ENCODE measurements around the gene MLLT3.

Gene MLLT3

DNA sequence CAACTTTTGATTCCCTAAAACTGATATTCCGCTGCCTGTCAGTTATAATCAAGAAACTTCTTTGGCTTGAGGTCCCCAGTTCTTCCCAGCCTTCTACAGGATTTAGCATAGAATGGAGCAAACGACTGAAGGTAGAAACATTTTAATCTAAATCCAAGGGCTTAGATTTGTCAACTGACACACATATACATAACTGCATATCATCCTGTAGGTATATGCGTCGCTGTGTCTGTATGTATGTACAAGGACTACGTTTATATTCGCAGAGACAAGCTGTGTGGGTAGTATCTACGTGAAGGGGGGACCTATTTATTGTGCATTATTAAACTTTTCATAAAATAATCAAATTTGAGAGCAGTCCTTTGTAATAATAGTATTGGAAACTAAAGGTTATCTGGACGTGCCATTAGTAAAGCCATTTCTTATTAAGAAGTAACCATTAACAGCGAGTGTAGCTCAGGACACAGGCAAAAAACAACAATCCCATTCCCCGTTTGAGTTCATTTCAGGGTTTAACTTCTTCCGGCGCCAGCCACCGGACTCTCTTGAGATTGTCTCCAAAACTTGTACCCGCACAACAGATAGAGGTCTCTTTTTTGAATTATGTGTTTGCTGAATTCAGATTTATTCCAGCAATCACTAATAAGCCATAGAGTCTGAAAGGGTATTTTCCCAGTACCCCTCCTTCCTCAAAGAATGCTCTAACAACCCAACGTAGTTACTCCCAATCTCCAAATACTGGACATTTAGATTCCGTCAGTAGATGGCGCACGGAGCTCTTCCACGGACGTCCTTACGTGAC, 2.1 kb upstream of the MLLT3 start:
- DNase-seq (ENCODE audit: low read depth) = peak; percentile 20

DNA sequence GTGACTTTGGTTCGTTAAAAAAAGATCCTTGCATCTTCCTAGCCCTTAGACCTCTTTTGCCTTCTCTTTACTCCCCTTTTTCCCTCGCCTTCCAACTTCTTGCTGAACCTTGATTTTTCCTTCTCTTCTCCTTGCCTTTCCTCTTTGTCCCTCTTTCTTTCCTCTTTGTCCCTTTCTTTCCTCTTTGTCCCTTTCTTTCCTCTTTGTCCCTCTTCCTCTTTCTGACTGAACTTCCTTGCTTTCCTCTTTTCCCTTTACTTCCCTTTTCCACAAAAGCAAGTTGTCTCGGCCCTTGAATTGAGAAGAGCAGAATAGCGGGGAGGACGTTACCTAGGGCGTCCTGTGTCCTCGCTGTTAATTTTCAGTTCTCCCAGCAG, 1.4 kb upstream of the MLLT3 start:
- DNase-seq (ENCODE audit: low read depth) = no peak

DNA sequence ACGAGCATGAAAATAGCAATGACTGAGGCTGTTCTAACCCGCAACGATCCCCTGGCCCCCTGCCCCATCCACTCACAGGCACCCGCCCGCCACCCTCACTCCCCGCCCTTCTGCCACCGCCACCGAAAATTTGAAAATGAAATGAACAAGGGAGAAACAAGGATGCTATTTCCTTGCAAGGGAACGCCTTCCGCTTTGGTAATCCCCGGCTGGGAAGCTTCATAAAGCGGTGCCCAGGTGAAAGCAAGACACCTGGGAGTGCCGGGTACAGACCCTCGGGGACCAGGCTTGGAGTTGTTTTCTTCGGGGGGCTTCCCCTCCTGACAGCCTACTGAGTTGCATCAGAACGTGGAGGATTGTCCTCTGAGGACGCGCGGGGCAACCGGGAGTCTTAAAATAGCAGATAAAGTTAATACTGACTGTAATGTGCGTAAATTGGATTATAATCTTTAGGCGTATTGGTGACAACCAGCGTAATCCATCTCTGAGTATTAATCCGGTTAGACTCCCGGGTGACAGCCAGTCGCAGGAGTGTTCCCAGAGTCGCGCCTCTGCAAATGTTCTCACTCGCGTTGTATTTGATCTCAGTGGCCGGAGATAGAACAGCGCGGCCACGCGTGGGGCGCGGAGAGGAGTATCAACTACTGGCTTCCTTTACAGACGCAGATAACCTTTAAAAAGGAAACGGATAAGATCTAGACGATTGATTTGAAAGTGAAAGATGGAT, 885 bp upstream of the MLLT3 start:
- peak; percentile 50 for DNase-seq (ENCODE audit: low read depth)

DNA sequence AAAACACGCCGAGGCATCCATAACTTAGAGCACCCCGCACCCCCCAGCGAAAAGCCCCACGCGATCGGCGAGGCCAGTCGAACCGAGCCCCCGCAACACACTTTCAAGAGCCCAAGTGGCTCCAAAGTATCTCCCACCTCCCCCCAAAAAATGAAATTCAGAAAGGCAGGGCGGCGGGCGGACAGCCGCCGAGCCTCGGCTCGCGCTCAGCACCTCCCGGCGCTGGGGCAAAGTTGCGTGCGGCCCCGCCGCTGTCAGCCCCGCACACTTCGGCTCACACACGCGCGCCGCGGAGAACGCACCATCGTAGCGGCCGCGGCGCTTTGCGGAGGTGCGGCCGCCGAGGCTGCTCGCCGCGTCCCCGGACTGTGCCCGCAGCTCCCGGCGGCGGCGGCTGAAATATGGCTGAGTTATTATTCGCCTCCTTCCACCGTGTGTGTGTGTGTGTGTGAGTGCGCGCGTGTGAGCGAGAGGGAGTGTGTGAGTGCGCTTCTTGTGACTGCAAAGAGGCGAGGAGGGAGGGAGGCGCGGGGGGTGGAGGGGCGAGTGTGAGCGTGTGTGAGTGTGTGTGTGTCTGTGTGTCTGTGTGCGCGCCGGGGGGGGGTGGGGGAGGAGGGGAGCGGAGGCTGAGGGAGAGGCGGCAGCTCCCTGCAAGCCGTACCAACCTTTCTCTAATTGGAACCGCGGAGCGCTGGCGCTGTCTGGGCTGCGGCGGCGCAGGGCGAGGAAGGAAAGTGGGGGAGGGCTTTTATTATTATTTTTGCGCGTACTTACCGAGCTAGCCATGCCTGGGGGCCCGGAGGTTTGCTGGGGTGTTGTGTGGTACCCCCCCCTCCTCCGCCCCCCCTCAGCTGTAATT, 599 bp downstream of the MLLT3 start:
- DNase-seq (ENCODE audit: low read depth) = peak; percentile 72

- DNase-seq (ENCODE audit: low read depth) = peak; percentile 47
Measured at GRCh38 chr9:20620650-20621470, 1.4 kb downstream of the MLLT3 start.

- no peak for DNase-seq (ENCODE audit: low read depth)
Measured at GRCh38 chr9:20619487-20620200, 2.7 kb downstream of the MLLT3 start.

DNA sequence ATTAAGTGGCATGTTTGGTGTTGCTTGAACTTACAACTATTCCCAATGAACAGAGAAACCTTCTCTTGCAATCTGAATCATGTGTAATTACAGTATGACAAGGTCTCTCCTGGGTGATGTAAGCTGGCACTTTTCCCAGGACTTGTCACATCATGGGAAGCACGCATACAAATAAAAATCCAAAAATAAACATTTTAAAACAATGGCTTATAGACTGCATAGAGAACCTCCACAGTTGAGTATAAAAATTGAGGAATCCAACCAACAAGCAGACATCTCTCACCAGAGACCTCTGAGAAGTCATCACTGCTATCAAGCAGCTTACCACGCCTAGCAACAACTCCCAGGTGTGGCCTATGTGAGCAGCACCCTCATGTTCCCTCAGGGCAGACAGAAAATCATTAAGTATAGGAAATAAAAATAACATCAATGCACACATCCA, 3.9 kb downstream of the MLLT3 start:
- DNase-seq (ENCODE audit: low read depth) = no peak

- no peak for DNase-seq (ENCODE audit: low read depth)
Measured at GRCh38 chr9:20616808-20617207, 5.5 kb downstream of the MLLT3 start.

- no peak for DNase-seq (ENCODE audit: low read depth)
Measured at GRCh38 chr9:20614602-20615216, 7.6 kb downstream of the MLLT3 start.

- no peak for DNase-seq (ENCODE audit: low read depth)
Measured at GRCh38 chr9:20611691-20612287, 10.5 kb downstream of the MLLT3 start.

- DNase-seq (ENCODE audit: low read depth) = no peak
Measured at GRCh38 chr9:20610591-20610990, 11.7 kb downstream of the MLLT3 start.

- DNase-seq (ENCODE audit: low read depth) = no peak
Measured at GRCh38 chr9:20608582-20608981, 13.7 kb downstream of the MLLT3 start.

GRCh38 chr9:20606652-20607051, 15.6 kb downstream of the MLLT3 start:
- no peak for DNase-seq (ENCODE audit: low read depth)

DNA sequence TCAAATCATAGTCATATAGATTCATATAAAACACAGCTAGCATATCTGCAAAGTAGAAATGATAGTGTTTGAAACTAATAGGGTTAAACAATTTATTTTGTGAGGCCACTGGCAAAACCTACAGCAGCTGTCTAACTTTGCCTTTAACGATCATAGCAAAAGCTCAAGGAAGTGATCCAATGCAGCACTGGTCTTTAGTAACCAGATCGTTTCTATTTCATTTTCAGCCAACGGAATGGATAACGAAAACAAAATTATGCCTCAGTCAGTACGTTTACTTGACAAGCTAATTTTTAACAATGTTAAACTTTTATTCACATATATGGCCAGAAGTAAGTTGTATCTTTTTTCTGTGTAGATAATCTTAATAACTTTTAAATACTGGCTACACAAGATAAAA, 17.7 kb downstream of the MLLT3 start:
- DNase-seq (ENCODE audit: low read depth) = no peak

- no peak for DNase-seq (ENCODE audit: low read depth)
Measured at GRCh38 chr9:20603524-20604268, 18.6 kb downstream of the MLLT3 start.

DNA sequence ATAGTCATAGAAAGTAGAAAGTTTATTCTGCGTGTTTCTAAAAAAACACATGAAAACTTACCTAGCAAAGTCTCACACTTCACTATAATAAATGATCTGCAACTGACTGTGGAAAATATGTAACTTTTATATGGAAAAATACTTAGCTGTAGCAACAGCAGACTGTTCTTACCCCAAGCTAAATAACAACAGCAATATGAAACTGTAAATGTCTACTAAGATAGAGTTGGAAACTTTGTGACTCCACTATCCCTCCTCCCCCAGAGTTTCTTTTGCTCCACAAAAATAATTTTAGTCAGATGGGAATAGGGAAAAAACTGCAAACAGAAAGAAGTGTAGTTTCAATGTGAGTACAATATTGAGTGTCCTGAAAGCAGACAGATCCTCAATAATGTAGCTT, 21.0 kb downstream of the MLLT3 start:
- DNase-seq (ENCODE audit: low read depth) = no peak

DNA sequence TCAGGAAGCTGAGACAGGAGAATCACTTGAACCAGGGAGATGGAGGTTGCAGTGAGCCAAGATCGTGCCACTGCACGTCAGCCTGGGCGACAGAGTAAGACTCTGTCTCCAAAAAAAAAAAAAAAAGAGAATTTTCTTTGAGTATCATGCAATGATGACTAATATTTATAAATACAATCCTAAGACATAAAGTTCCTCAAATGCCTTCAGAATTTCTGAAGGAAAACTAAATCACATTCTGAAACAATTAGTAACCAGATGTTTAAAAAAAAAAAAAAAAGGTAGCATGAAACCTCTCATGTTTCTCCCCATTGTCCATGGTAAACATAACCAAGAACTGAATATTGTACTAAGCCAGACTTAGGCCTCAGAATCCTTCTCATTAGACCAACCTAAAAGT, 23.1 kb downstream of the MLLT3 start:
- DNase-seq (ENCODE audit: low read depth) = no peak

GRCh38 chr9:20598367-20598766, 23.9 kb downstream of the MLLT3 start:
- no peak for DNase-seq (ENCODE audit: low read depth)

- DNase-seq (ENCODE audit: low read depth) = no peak
Measured at GRCh38 chr9:20597862-20598261, 24.4 kb downstream of the MLLT3 start.
